Measurements from ENCODE around the gene RFPL4AL1. TPM values are rescaled to one million over a fixed set of nuclear protein-coding genes. Genes with fewer than 3 reads are reported as not detected.
"Not testable (repeated sequence)": the region's sequence is repeated elsewhere in the genome, so short reads cannot be mapped to it uniquely, and the experiment has no call there.

RFPL4AL1 gene
- total RNA-seq, 2 experiments from 2014 or later, result not detected

DNA sequence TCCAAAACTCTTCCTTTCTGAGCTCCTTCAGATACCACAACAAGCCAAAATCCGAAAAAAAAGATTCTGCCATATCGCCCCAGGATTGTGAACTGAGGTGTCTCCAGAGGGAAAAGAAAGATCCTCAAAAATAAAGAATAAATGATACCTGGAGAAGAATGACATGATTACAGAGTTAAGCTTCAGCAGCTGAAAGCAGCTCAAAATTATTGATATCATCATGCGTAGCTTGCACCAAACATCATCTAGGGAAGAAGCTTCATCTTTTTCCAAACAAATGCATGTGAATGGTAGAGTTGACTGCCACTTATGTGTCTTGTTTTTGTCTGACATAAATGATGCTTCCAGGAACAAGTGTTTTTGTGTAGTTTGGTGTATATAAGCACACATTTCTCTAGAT, 30.6 kb upstream of the RFPL4AL1 start, which contains the start of gene NLRP9:
Gene NLRP9, minus strand, starts transcription at position 101 of the 400 bp plus-strand sequence. Its CDS starts 28 bp downstream, at position 73.
- ChIA-PET POLR2A (no interaction called here), CTCF (no interaction called here)
- TF ChIP-seq, protein P1, sequence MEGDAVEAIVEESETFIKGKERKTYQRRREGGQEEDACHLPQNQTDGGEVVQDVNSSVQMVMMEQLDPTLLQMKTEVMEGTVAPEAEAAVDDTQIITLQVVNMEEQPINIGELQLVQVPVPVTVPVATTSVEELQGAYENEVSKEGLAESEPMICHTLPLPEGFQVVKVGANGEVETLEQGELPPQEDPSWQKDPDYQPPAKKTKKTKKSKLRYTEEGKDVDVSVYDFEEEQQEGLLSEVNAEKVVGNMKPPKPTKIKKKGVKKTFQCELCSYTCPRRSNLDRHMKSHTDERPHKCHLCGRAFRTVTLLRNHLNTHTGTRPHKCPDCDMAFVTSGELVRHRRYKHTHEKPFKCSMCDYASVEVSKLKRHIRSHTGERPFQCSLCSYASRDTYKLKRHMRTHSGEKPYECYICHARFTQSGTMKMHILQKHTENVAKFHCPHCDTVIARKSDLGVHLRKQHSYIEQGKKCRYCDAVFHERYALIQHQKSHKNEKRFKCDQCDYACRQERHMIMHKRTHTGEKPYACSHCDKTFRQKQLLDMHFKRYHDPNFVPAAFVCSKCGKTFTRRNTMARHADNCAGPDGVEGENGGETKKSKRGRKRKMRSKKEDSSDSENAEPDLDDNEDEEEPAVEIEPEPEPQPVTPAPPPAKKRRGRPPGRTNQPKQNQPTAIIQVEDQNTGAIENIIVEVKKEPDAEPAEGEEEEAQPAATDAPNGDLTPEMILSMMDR (IDR thresholded peaks at IDR 0.05), result no peak
- Histone ChIP-seq H3K4me1 (ENCODE audit: insufficient read depth, low read length) (no peaks in the 10 kb centered on the region), H3K36me3 (ENCODE audit: insufficient read depth, low read length) (no peaks in the 10 kb centered on the region), H3K27ac (ENCODE audit: low read depth in 1 of 2, low read length in 2 of 2) (no peak within 1 kb of the TSS), H3K27me3 (ENCODE audit: control insufficient read depth in 1 of 2, insufficient read depth in 2 of 2, low read length in 2 of 2) (peaks cover 0 to 5% of the 10 kb centered on the region in 2 experiments), H3K9me3 (ENCODE audit: control insufficient read depth in 1 of 2, insufficient read depth in 1 of 2, low read length in 2 of 2) (peaks cover 0 to 11% of the 10 kb centered on the region in 2 experiments), H3K4me3 (ENCODE audit: low read length) (no peak within 1 kb of the TSS)
- no peaks in the 10 kb centered on the region for H3K9me3 Mint-ChIP-seq
- no peak within 1 kb of the TSS for H3K4me3 Mint-ChIP-seq
- H3K4me1 Mint-ChIP-seq (ENCODE audit: low read depth), result no peaks in the 10 kb centered on the region
- ATAC-seq (ENCODE audit: poor library complexity) (no peak), DNase-seq (no peak)
- H3K36me3 Mint-ChIP-seq (ENCODE audit: low read depth), result no peaks in the 10 kb centered on the region
- H3K27ac Mint-ChIP-seq, result no peak within 1 kb of the TSS
- H3K27me3 Mint-ChIP-seq, result peaks cover 14% of the 10 kb centered on the region
- intact Hi-C loops (cut with DNase I, micrococcal nuclease), result no loop called here

DNA sequence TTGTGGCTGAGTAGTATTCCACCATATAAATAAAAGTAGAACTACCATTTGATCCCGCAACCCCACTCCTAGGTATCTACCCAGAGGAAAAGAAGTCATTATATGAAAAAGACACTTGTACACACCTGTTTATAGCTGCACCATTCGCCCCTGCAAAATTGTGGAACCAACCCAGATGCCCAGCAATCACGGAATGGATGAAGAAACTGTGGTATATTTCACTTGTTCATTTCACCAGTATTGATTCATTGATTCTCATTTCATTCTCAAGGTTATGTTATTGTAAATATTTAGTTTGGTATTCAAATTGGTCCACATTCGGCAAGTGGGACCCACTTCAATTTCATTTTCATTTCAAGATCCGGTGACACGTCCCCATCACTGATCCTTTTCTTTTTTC, 18.2 kb upstream of the RFPL4AL1 start:
- no peaks in the 10 kb centered on the region for H3K36me3 Mint-ChIP-seq (ENCODE audit: low read depth)
- TF ChIP-seq, protein P1 (IDR thresholded peaks at IDR 0.05), result no peak
- peaks cover 0 to 6% of the 10 kb centered on the region in 2 experiments for H3K27me3 ChIP-seq (ENCODE audit: control insufficient read depth in 1 of 2, insufficient read depth in 2 of 2, low read length in 2 of 2)
- DNase-seq (no peak), ATAC-seq (ENCODE audit: poor library complexity) (no peak)
- no peaks in the 10 kb centered on the region for H3K4me1 ChIP-seq (ENCODE audit: insufficient read depth, low read length)
- intact Hi-C loops (cut with DNase I, micrococcal nuclease), result no loop called here
- H3K4me3 ChIP-seq (ENCODE audit: low read length), result no peak overlapping the region
- ChIA-PET CTCF (no interaction called here), POLR2A (no interaction called here)
- H3K36me3 ChIP-seq (ENCODE audit: insufficient read depth, low read length), result no peaks in the 10 kb centered on the region
- H3K27ac ChIP-seq (ENCODE audit: low read depth in 1 of 2, low read length in 2 of 2), result no peak overlapping the region
- H3K27me3 Mint-ChIP-seq, result peaks cover 20% of the 10 kb centered on the region
- no peaks in the 10 kb centered on the region for H3K4me1 Mint-ChIP-seq (ENCODE audit: low read depth)
- H3K4me3 Mint-ChIP-seq, result no peak overlapping the region
- H3K9me3 Mint-ChIP-seq, result no peaks in the 10 kb centered on the region
- H3K9me3 ChIP-seq (ENCODE audit: control insufficient read depth in 1 of 2, insufficient read depth in 1 of 2, low read length in 2 of 2), result peaks cover 0 to 8% of the 10 kb centered on the region in 2 experiments
- H3K27ac Mint-ChIP-seq, result no peak overlapping the region

DNA sequence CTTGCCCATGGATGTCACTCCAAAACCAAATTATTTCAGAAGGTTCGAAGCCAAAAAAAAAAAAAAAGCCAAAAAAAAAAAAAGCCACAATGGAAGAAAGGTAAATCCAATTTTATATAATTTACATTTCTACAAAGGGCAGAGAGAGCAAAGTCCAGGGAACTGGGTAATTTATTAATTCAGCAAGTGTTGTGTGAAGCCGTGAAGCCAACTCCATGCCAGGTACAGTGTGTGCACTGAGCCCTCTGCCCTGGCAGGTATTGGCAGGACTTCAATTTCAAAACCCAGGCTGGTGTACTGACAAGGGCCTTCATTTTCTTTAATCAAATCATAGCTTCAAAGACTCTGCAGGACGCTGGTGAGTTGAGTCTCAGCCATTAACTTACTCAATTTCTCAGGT, 15.5 kb upstream of the RFPL4AL1 start:
- Histone ChIP-seq H3K27ac (ENCODE audit: low read depth in 1 of 2, low read length in 2 of 2) (no peak overlapping the region), H3K9me3 (ENCODE audit: control insufficient read depth in 1 of 2, insufficient read depth in 1 of 2, low read length in 2 of 2) (peaks cover 0 to 12% of the 10 kb centered on the region in 2 experiments), H3K27me3 (ENCODE audit: control insufficient read depth in 1 of 2, insufficient read depth in 2 of 2, low read length in 2 of 2) (peaks cover 0 to 6% of the 10 kb centered on the region in 2 experiments), H3K4me1 (ENCODE audit: insufficient read depth, low read length) (no peaks in the 10 kb centered on the region), H3K36me3 (ENCODE audit: insufficient read depth, low read length) (no peaks in the 10 kb centered on the region), H3K4me3 (ENCODE audit: low read length) (no peak overlapping the region)
- POLR2A ChIA-PET, result no interaction called here
- intact Hi-C loops (cut with DNase I, micrococcal nuclease), result no loop called here
- Mint-ChIP-seq H3K4me3 (no peak overlapping the region), H3K4me1 (ENCODE audit: low read depth) (no peaks in the 10 kb centered on the region), H3K27ac (no peak overlapping the region), H3K27me3 (peaks cover 26% of the 10 kb centered on the region), H3K36me3 (ENCODE audit: low read depth) (no peaks in the 10 kb centered on the region), H3K9me3 (no peaks in the 10 kb centered on the region)
- CTCF ChIA-PET, result no interaction called here
- DNase-seq (no peak), ATAC-seq (ENCODE audit: poor library complexity) (no peak)
- TF ChIP-seq, protein P1 (IDR thresholded peaks at IDR 0.05), result no peak

DNA sequence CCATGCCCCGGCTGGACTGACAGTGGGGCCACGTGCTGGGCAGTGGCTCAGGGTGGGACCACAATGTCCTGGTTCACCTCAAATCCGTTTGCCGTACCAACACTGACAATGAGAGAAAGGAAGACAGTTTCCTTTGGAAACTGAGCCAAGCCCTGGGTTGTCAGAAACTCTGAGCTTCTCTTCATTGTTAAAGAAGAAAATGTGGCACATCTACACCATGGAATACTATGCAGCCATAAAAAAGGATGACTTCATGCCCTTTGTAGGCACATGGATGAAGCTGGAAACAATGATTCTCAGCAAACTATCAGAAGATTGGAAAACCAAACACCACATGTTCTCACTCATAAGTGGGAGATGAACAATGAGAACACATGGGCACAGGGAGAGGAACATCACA, 12.1 kb upstream of the RFPL4AL1 start:
- POLR2A ChIA-PET; CTCF ChIA-PET; DNase-seq; H3K27me3 ChIP-seq (ENCODE audit: control insufficient read depth in 1 of 2, insufficient read depth in 2 of 2, low read length in 2 of 2); intact Hi-C loops (cut with DNase I, micrococcal nuclease); ATAC-seq (ENCODE audit: poor library complexity); H3K4me1 ChIP-seq (ENCODE audit: insufficient read depth, low read length); H3K4me3 ChIP-seq (ENCODE audit: low read length); H3K36me3 ChIP-seq (ENCODE audit: insufficient read depth, low read length); H3K27ac Mint-ChIP-seq; H3K9me3 Mint-ChIP-seq; H3K27ac ChIP-seq (ENCODE audit: low read depth in 1 of 2, low read length in 2 of 2); H3K36me3 Mint-ChIP-seq (ENCODE audit: low read depth); H3K4me3 Mint-ChIP-seq; H3K9me3 ChIP-seq (ENCODE audit: control insufficient read depth in 1 of 2, insufficient read depth in 1 of 2, low read length in 2 of 2); H3K4me1 Mint-ChIP-seq (ENCODE audit: low read depth): not testable (repeated sequence)
- H3K27me3 Mint-ChIP-seq, result peaks cover 38% of the 10 kb centered on the region

DNA sequence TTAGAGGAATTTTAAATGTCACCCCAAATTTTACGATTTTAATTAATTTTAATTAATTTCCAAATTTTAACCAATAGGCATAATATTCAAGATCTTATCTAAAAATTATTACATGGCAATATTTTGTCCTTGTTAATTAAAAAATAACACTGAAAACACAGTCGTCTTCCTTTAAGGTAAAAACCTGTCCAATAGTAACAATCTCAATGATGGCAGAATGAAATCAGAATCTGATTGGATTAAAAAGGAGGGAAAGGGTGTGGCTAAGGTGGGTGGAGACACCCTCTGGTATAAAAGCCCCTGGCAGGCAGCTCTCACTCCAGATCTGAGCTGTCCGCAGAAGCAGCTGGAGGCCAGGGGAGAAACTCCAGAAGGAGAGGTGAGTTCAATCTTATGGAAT, 10.1 kb upstream of the RFPL4AL1 start, which contains the start of gene RFPL4A:
Gene RFPL4A, plus strand, starts transcription at position 301 of the 400 bp plus-strand sequence. CDS start 2,704 bp downstream, outside the sequence.
- intact Hi-C loops (cut with DNase I, micrococcal nuclease); H3K36me3 Mint-ChIP-seq (ENCODE audit: low read depth); H3K36me3 ChIP-seq (ENCODE audit: insufficient read depth, low read length); H3K9me3 ChIP-seq (ENCODE audit: control insufficient read depth in 1 of 2, insufficient read depth in 1 of 2, low read length in 2 of 2); H3K27me3 ChIP-seq (ENCODE audit: control insufficient read depth in 1 of 2, insufficient read depth in 2 of 2, low read length in 2 of 2); DNase-seq; H3K4me3 Mint-ChIP-seq; H3K27ac Mint-ChIP-seq; H3K4me1 ChIP-seq (ENCODE audit: insufficient read depth, low read length); H3K27ac ChIP-seq (ENCODE audit: low read depth in 1 of 2, low read length in 2 of 2); H3K9me3 Mint-ChIP-seq; POLR2A ChIA-PET; ATAC-seq (ENCODE audit: poor library complexity); CTCF ChIA-PET; H3K4me1 Mint-ChIP-seq (ENCODE audit: low read depth); H3K4me3 ChIP-seq (ENCODE audit: low read length): not testable (repeated sequence)
- H3K27me3 Mint-ChIP-seq, result peaks cover 31% of the 10 kb centered on the region

Data from CD4-positive, alpha-beta T cell (primary cell).